NOMO-1 treated with dmso at 0.1 percent for 144 hours (cell line): ENCODE measurements around the gene KCNJ3.
"Not testable (repeated sequence)": the region's sequence is repeated elsewhere in the genome, so short reads cannot be mapped to it uniquely, and the experiment has no call there.

Experiments used
- DNase-seq: peaks from one replicate; lab custom pipeline; 2025; ENCODE audit not compliant: unreplicated experiment; lab: John Stamatoyannopoulos, UW

KCNJ3 gene

GRCh38 chr2:154837035-154837434 lies 138.5 kb downstream of the KCNJ3 start:
- no peak for DNase-seq

GRCh38 chr2:154844513-154844912 lies 146.0 kb downstream of the KCNJ3 start:
- no peak for DNase-seq

- DNase-seq, result no peak
Observed at GRCh38 chr2:154846842-154847241, 148.3 kb downstream of the KCNJ3 start.

GRCh38 chr2:154849482-154849881 lies 151.0 kb downstream of the KCNJ3 start:
- DNase-seq, result no peak

GRCh38 chr2:154850532-154850931 lies 152.0 kb downstream of the KCNJ3 start:
- no peak for DNase-seq

GRCh38 chr2:154855138-154855537 lies 156.6 kb downstream of the KCNJ3 start:
- DNase-seq, result no peak

GRCh38 chr2:154867151-154867550 lies 168.7 kb downstream of the KCNJ3 start:
- not testable (repeated sequence) for DNase-seq

GRCh38 chr2:154875999-154876398 lies 177.5 kb downstream of the KCNJ3 start:
- no peak for DNase-seq

GRCh38 chr2:154882725-154883124 lies 184.2 kb downstream of the KCNJ3 start:
- DNase-seq, result no peak

GRCh38 chr2:154886316-154886715 lies 187.8 kb downstream of the KCNJ3 start:
- no peak for DNase-seq

- DNase-seq, result no peak
Observed at GRCh38 chr2:154898269-154898668, 199.8 kb downstream of the KCNJ3 start.

GRCh38 chr2:154901063-154901462 lies 202.6 kb downstream of the KCNJ3 start:
- no peak for DNase-seq
